Testis (tissue), 3 donors: ENCODE measurements around the gene PAIP2B. TPM values are rescaled to one million over a fixed set of nuclear protein-coding genes. Genes with fewer than 3 reads are reported as not detected.

ENCODE experiments used
- DNase-seq: peaks from one replicate; pipeline ENCODE4 v3.0.0-alpha.2; 2019
- H3K27ac ChIP-seq, 2 donors: fragments of 200-600 bp; sonication (generic); one replicate each; pipeline ENCODE4 v1.5.1; 2019
- H3K27me3 ChIP-seq: fragments of 200-600 bp; sonication (generic); one replicate; pipeline ENCODE4 v1.5.1; 2019
- H3K36me3 ChIP-seq: fragments of 200-600 bp; sonication (generic); one replicate; pipeline ENCODE4 v1.5.1; 2017; ENCODE audit warnings: low read depth; ENCODE audit errors: missing control alignments
- H3K4me1 ChIP-seq: fragments of 200-600 bp; sonication (generic); one replicate; pipeline ENCODE4 v1.5.1; 2019
- H3K4me3 ChIP-seq, 2 donors: fragments of 200-600 bp; sonication (generic); one replicate each; pipeline ENCODE4 v1.5.1; 2017 to 2019
- H3K9me3 ChIP-seq: fragments of 200-600 bp; sonication (generic); one replicate; pipeline ENCODE4 v1.5.1; 2017
- POLR2A ChIP-seq: fragments of 450-650 bp; IDR thresholded peaks from one replicate; pipeline ENCODE4 v1.6.1; 2017; ENCODE audit warnings: antibody characterized with exemption, mild to moderate bottlenecking, moderate library complexity
- WGBS, 2 donors: methylation state at CpG; one replicate each; pipeline ENCODE4 v1.1.5; 2018; 5-methylcytosine and 5-hydroxymethylcytosine counted together
- intact Hi-C: fragments of 100-400 bp; cut with DNase I; formaldehyde crosslinking; loops from one replicate; pipeline ENCODE4 v1.15.1; 2023; ENCODE audit warnings: low total_unique reads
- polyA plus RNA-seq: library from polyadenylated mRNA; stranded (reverse); fragments of 350-450 nt; fragmentation: Illumina TruSeq; extraction: RNeasy Lipid Tissue Mini Kit (QIAGEN cat#74804); gene quantifications from one replicate; pipeline ENCODE4 v1.2.3, GENCODE V29; 2014; ENCODE audit warnings: low read depth, low replicate concordance; ENCODE audit not compliant: insufficient read depth
- total RNA-seq, 2 donors: library from RNA; depleted of rRNA; stranded (reverse); fragments of >200 nt; gene quantifications; one replicate each; pipeline ENCODE4 v1.2.3, GENCODE V29; 2016
- TF ChIP-seq, protein P1 (sequence below), 3 experiments: fragments of 450-650 bp in 2 of 3; fragments of 200-600 bp in 1 of 3; sonication (generic) in 1 of 3; IDR thresholded peaks; one replicate each; pipeline ENCODE4 v1.5.1; 2016 to 2019; ENCODE audit warnings: antibody characterized with exemption in 3 of 3, mild to moderate bottlenecking in 2 of 3, moderate library complexity in 1 of 3

PAIP2B gene
- total and polyA plus RNA-seq, 3 donors from 2014 or later: 3.3 to 4.5 (median 3.9) TPM

DNA sequence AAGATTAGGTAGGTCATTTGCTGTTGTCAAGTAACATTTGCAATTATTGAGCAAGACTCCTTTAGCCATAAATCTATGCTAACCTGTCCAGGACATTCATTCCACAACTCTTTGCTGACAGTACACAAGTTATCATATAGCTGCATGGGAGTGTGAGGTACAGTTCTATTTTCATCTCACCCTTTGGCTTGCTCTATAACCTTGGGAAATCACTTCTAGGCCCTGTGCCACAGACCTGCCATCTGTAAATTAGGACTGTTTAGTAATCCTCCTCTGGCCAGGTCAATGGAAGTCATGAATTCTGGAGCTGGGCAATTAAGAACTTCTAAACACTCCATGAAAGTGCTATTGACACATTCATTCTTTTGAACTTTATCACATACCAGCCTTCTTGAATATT lies 34.6 kb upstream of the PAIP2B start:
- Histone ChIP-seq H3K4me3 (no peak overlapping the region), H3K27ac (no peak overlapping the region), H3K4me1 (no peaks in the 10 kb centered on the region), H3K27me3 (no peaks in the 10 kb centered on the region), H3K36me3 (no peaks in the 10 kb centered on the region), H3K9me3 (no peaks in the 10 kb centered on the region)
- TF ChIP-seq, protein P1, sequence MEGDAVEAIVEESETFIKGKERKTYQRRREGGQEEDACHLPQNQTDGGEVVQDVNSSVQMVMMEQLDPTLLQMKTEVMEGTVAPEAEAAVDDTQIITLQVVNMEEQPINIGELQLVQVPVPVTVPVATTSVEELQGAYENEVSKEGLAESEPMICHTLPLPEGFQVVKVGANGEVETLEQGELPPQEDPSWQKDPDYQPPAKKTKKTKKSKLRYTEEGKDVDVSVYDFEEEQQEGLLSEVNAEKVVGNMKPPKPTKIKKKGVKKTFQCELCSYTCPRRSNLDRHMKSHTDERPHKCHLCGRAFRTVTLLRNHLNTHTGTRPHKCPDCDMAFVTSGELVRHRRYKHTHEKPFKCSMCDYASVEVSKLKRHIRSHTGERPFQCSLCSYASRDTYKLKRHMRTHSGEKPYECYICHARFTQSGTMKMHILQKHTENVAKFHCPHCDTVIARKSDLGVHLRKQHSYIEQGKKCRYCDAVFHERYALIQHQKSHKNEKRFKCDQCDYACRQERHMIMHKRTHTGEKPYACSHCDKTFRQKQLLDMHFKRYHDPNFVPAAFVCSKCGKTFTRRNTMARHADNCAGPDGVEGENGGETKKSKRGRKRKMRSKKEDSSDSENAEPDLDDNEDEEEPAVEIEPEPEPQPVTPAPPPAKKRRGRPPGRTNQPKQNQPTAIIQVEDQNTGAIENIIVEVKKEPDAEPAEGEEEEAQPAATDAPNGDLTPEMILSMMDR (IDR thresholded peaks at IDR 0.05): no peak
- TF ChIP-seq POLR2A: no peak
- intact Hi-C loops: no loop called here
- no peak for DNase-seq

DNA sequence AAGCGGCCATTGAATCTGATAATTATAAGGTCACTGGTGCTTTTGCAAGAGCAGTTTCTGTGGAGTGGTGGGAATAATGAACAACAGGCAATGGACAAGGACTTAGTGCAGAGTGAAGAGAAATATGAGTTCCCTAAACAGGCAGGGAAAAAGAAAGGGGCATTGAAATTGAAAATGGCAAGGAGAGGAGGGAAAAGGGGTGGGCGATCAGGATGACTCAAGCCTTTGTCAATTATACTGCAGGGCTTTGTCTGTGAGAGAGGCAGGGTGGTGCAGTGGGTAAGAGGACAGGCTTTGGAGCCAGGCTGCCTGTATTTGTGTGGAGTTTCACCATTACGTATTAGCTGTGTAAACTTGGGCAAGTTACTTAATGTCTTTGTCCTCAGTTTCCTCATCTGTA lies 29.5 kb upstream of the PAIP2B start:
- WGBS, 2 donors: 82 to 83% methylated on average over 3 of the region's 3 CpGs
- no peak for TF ChIP-seq POLR2A
- TF ChIP-seq, protein P1 (IDR thresholded peaks at IDR 0.05): no peak
- intact Hi-C loops: no loop called here
- no peaks in the 10 kb centered on the region for H3K27me3 ChIP-seq
- no peaks in the 10 kb centered on the region for H3K36me3 ChIP-seq
- DNase-seq: no peak
- H3K4me3 ChIP-seq: no peak overlapping the region
- H3K4me1 ChIP-seq: no peaks in the 10 kb centered on the region
- H3K27ac ChIP-seq: no peak overlapping the region
- no peaks in the 10 kb centered on the region for H3K9me3 ChIP-seq

DNA sequence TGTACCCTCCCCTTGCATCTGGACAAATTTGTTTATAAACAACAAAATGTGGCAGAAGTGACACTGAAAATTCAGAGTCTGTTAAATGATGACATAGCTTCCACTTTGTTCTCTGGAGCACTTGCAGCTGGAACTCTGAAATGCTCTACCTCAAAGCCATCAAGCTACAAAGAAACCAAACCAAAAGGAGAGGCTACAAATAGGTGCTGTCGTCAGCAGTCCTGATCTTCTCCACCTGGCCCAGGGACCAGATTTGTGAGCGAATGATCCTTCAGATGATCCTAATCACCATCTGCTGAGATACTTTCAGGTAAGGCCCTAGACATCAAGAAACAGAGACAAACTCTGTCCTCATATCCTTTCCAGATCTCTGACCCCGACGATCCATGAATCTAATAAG lies 27.9 kb upstream of the PAIP2B start:
- Histone ChIP-seq H3K36me3 (no peaks in the 10 kb centered on the region), H3K27ac (no peak overlapping the region), H3K4me1 (no peaks in the 10 kb centered on the region), H3K27me3 (no peaks in the 10 kb centered on the region), H3K9me3 (no peaks in the 10 kb centered on the region), H3K4me3 (no peak overlapping the region)
- TF ChIP-seq, protein P1 (IDR thresholded peaks at IDR 0.05): no peak
- TF ChIP-seq POLR2A: no peak
- WGBS, 2 donors: 94 to 95% methylated on average over 4 of the region's 4 CpGs
- no peak for DNase-seq
- intact Hi-C loops: no loop called here

DNA sequence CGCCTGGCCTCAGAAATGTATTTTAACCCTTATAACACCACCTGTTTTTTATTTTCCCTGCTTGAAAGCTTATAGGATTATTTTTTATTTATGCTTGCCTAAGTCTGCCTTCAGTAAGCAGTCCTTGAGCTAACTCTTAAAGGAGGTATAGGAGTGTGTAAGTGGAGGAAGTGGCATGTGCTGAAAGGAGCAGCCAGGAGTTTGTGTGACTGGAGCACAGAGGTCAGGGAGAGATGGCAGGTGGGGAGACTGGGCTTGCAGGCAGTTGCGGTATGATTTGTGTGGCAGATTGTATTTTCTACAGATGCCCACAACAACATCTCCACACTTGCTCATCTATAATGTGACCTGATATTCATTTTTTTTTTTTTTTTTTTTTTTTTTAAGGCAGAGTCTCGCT lies 27.2 kb upstream of the PAIP2B start:
- H3K27me3 ChIP-seq: no peaks in the 10 kb centered on the region
- intact Hi-C loops: no loop called here

DNA sequence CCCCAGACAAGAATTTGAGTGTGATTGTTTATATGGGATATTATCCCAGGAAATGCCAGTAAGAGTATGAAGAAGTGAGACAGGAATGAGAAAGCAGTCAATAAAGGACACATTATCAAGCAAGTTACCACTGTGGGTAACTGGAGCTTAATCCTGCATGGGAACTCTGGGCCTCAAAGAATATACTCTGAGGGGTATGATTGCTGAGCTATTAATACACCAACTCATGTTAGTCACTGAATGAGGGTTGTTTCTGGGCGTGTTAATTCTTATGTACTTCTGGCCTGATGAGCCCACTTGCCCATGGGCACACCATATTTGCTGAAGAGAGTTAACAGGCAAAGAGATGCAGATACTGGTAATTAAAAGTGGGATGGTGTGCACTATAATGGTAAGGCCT lies 26.6 kb upstream of the PAIP2B start:
- Histone ChIP-seq H3K4me3 (no peak overlapping the region), H3K9me3 (no peaks in the 10 kb centered on the region), H3K4me1 (no peaks in the 10 kb centered on the region), H3K36me3 (no peaks in the 10 kb centered on the region), H3K27ac (no peak overlapping the region), H3K27me3 (no peaks in the 10 kb centered on the region)
- intact Hi-C loops: no loop called here
- WGBS, 2 donors: 86 to 88% methylated on average over 1 of the region's 1 CpG
- no peak for TF ChIP-seq POLR2A
- TF ChIP-seq, protein P1 (IDR thresholded peaks at IDR 0.05): no peak
- no peak for DNase-seq

More for the DNA sequence above, 27.2 kb upstream of the PAIP2B start:
- TF ChIP-seq, protein P1 (IDR thresholded peaks at IDR 0.05): no peak
- no peak for TF ChIP-seq POLR2A
- no peak overlapping the region for H3K27ac ChIP-seq
- H3K4me3 ChIP-seq: no peak overlapping the region
- no peak for DNase-seq
- 91 to 98% methylated on average over 3 of the region's 3 CpGs for WGBS, 2 donors
- H3K9me3 ChIP-seq: no peaks in the 10 kb centered on the region
- H3K4me1 ChIP-seq: no peaks in the 10 kb centered on the region
- H3K36me3 ChIP-seq: no peaks in the 10 kb centered on the region
